ENCODE measurements around the gene DKK2.

DKK2 gene

GRCh38 chr4:106907216-106907615 is 128.9 kb downstream of the DKK2 start:
- TF ChIP-seq Cebpa-rat (IDR thresholded peaks at IDR 0.05): no peak
- Histone ChIP-seq H3K4me2 (no peak overlapping the region), H3K27me3 (no peaks in the 10 kb centered on the region), H4K20me1 (no peaks in the 10 kb centered on the region), H3K27ac (no peak overlapping the region), H3K36me3 (no peaks in the 10 kb centered on the region), H3K9ac (no peak overlapping the region), H3K4me3 (no peak overlapping the region), H3K4me1 (peaks cover 0 to 11% (median 0%) of the 10 kb centered on the region in 10 experiments; a peak in 2 of 20 replicates), H3K9me3 (replicated peaks in 1 of 11) (no peaks in the 10 kb centered on the region)

- Histone ChIP-seq H3K9me3 (replicated peaks in 1 of 11) (no peaks in the 10 kb centered on the region), H3K4me2 (no peak overlapping the region), H3K4me1 (peaks cover 0 to 11% (median 0%) of the 10 kb centered on the region in 10 experiments; a peak in 2 of 20 replicates), H3K36me3 (no peaks in the 10 kb centered on the region), H3K27me3 (no peaks in the 10 kb centered on the region), H3K4me3 (no peak overlapping the region), H3K27ac (no peak overlapping the region), H4K20me1 (no peaks in the 10 kb centered on the region), H3K9ac (no peak overlapping the region)
- no peak for TF ChIP-seq Cebpa-rat (IDR thresholded peaks at IDR 0.05)
Measured at GRCh38 chr4:106906728-106907127, 129.4 kb downstream of the DKK2 start.

DNA sequence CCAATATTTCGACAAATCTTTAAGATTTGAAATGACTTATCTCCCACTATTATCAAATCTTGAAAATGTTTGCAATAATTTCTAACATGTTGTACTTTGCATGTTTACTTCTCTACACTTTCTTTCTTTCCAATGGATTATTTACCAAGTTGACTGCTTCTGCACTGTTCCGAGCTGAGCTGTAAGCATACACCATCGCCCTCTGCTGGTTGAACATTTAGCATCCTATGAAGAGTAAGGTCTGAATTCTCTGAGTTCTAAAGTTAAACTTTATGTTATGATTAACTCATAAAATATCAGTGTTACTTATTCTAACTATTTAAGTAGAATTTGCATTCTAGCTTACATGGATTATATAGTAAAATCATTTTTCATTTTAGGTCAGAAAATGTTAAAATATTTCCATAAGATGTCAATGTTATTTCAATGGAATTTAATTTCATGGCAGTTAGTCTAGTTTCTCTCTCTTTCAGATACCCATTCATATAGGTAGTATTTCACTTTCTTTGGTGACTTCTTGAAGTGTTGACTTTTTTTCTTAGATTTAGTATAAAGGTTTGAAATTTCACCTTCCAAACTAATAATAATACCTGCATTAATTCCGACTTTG is 137.4 kb downstream of the DKK2 start:
- no peak overlapping the region for H3K27ac ChIP-seq
- H3K4me3 ChIP-seq: no peak overlapping the region
- H3K9ac ChIP-seq: no peak overlapping the region
- no peaks in the 10 kb centered on the region for H3K4me1 ChIP-seq
- no peaks in the 10 kb centered on the region for H4K20me1 ChIP-seq
- H3K36me3 ChIP-seq: no peaks in the 10 kb centered on the region
- no peaks in the 10 kb centered on the region for H3K9me3 ChIP-seq (replicated peaks in 1 of 11)
- H3K4me2 ChIP-seq: no peak overlapping the region
- no peak for TF ChIP-seq Cebpa-rat (IDR thresholded peaks at IDR 0.05)
- H3K27me3 ChIP-seq: no peaks in the 10 kb centered on the region

GRCh38 chr4:106893903-106894302 is 142.2 kb downstream of the DKK2 start:
- TF ChIP-seq Cebpa-rat (IDR thresholded peaks at IDR 0.05): no peak
- H3K4me1 ChIP-seq: no peaks in the 10 kb centered on the region
- no peak overlapping the region for H3K27ac ChIP-seq
- no peaks in the 10 kb centered on the region for H3K36me3 ChIP-seq
- H4K20me1 ChIP-seq: no peaks in the 10 kb centered on the region
- no peaks in the 10 kb centered on the region for H3K27me3 ChIP-seq
- H3K9me3 ChIP-seq (replicated peaks in 1 of 11): no peaks in the 10 kb centered on the region
- H3K9ac ChIP-seq: no peak overlapping the region
- no peak overlapping the region for H3K4me2 ChIP-seq
- H3K4me3 ChIP-seq: no peak overlapping the region

DNA sequence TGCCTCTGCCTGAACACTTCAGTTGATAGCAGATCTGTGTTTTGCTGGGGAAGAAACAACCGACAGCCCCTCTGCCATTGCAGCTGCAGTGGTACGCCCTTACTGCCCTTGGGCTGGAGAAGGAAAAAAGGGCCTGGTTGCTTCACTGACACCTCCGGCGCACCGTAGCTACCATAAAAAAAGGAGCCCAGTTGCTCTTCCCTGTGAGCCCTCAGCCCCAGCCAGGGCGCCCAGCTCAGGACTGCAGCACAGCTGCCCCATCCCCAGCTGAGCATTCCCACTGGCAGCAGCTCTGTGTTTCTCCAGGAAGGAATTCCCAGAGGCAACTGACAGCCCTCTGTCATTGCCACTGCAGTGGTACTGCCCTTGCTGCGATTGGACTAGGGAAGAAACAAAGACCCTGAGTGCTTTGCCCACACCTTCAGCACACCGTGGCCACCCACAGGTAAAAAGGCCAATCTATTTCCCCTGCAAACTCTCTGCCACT is 142.7 kb downstream of the DKK2 start:
- no peaks in the 10 kb centered on the region for H3K9me3 ChIP-seq (replicated peaks in 1 of 11)

DNA sequence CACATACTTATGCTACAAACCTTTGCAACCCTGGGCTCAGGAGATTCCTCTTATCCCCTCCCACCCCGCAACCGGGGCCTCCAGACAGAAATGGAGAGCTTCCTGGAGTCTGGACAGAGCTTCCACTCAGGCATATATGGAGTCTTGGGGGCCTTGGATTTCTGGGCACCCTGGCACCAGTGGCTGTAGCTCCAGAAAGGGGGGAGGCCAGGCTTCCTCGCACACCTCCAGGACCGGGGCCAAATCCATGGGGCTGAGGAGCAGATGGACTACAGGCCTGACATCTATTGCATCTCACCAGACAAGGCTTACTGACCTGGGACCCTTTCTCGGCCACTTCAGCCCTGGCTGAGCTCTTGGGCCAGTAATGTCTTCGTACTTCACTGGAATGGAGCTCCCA is 143.3 kb downstream of the DKK2 start:
- no peaks in the 10 kb centered on the region for H3K9me3 ChIP-seq (replicated peaks in 1 of 11)
- H3K9ac ChIP-seq: no peak overlapping the region
- no peaks in the 10 kb centered on the region for H3K4me1 ChIP-seq
- no peaks in the 10 kb centered on the region for H4K20me1 ChIP-seq
- H3K27me3 ChIP-seq: no peaks in the 10 kb centered on the region
- no peak overlapping the region for H3K27ac ChIP-seq
- H3K4me3 ChIP-seq: no peak overlapping the region
- TF ChIP-seq Cebpa-rat (IDR thresholded peaks at IDR 0.05): no peak
- no peaks in the 10 kb centered on the region for H3K36me3 ChIP-seq
- H3K4me2 ChIP-seq: no peak overlapping the region

More for the DNA sequence above, 142.7 kb downstream of the DKK2 start:
- Histone ChIP-seq H3K4me3 (no peak overlapping the region), H3K27ac (no peak overlapping the region), H4K20me1 (no peaks in the 10 kb centered on the region), H3K4me1 (no peaks in the 10 kb centered on the region), H3K4me2 (no peak overlapping the region), H3K9ac (no peak overlapping the region), H3K36me3 (no peaks in the 10 kb centered on the region), H3K27me3 (no peaks in the 10 kb centered on the region)
- no peak for TF ChIP-seq Cebpa-rat (IDR thresholded peaks at IDR 0.05)

DNA sequence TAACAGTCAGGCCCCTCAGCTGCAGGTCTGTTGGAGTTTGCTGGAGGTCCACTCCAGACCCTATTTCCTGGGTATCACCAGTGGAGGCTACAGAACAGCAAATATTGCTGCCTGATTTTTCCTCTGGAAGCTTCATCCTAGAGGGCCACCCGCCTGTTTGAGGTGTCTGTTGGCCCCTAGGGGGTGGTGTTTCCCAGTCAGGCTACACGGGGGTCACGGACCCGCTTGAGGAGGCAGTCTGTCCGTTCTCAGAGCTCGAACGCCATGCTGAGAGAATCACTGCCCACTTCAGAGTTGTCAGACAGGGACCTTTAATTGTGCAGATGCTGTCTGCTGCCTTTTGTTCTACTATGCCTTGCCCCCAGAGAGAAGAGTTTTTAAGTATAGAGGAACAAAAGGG is 160.8 kb downstream of the DKK2 start:
- Histone ChIP-seq H3K27ac (no peak overlapping the region), H3K27me3 (no peaks in the 10 kb centered on the region), H3K9me3 (replicated peaks in 1 of 11) (no peaks in the 10 kb centered on the region), H3K4me1 (peaks cover 0 to 14% (median 0%) of the 10 kb centered on the region in 10 experiments; a peak in 7 of 20 replicates), H3K36me3 (no peaks in the 10 kb centered on the region), H3K4me2 (no peak overlapping the region), H3K4me3 (no peak overlapping the region), H3K9ac (no peak overlapping the region), H4K20me1 (no peaks in the 10 kb centered on the region)
- TF ChIP-seq Cebpa-rat (IDR thresholded peaks at IDR 0.05): no peak
